OCI-LY3 (cell line): ENCODE data around the gene AGFG1.

ENCODE experiments used
- H2AFZ ChIP-seq: fragments of 200-600, 300-600 bp; shearing (Covaris generic); 2 replicates; pipeline ENCODE4 v1.6.0; 2014; ENCODE audit warnings: antibody characterized with exemption, low read depth, low read length
- H3K27ac ChIP-seq: fragments of 200-600, 300-600 bp; sonication (generic); 2 replicates; pipeline ENCODE4 v1.5.1; 2014; ENCODE audit warnings: mild to moderate bottlenecking, low read length, moderate library complexity, mixed read lengths
- H3K27me3 ChIP-seq: fragments of 200-600, 300-600 bp; sonication (generic); 2 replicates; pipeline ENCODE4 v1.6.1; 2014; ENCODE audit warnings: low read depth, low read length, mixed read lengths
- H3K36me3 ChIP-seq: fragments of 200-600, 300-600 bp; sonication (generic); replicated peaks from 2 replicates; pipeline ENCODE3; 2014; ENCODE audit warnings: low read depth, low read length, mixed read lengths
- H3K4me1 ChIP-seq: fragments of 300-600, 200-600 bp; sonication (generic); 2 replicates; pipeline ENCODE4 v1.6.1; 2014; ENCODE audit warnings: low read length, mixed read lengths
- H3K4me2 ChIP-seq: fragments of 200-600, 300-600 bp; sonication (generic); 2 replicates; pipeline ENCODE4 v1.6.1; 2014; ENCODE audit warnings: low read length, mixed read lengths
- H3K4me3 ChIP-seq: fragments of 300-600, 200-600 bp; sonication (generic); 2 replicates; pipeline ENCODE4 v1.5.1; 2014; ENCODE audit warnings: antibody characterized with exemption, mild to moderate bottlenecking, low read length, moderate library complexity
- H3K79me2 ChIP-seq: fragments of 300-600, 200-600 bp; shearing (Covaris generic); 2 replicates; pipeline ENCODE4 v1.6.1; 2014; ENCODE audit warnings: mild to moderate bottlenecking, low read length, mixed read lengths
- H3K9ac ChIP-seq: fragments of 300-600, 200-600 bp; shearing (Covaris generic); 2 replicates; pipeline ENCODE4 v1.6.0; 2014; ENCODE audit warnings: mild to moderate bottlenecking, low read length, moderate library complexity
- H3K9me3 ChIP-seq: fragments of 200-600, 300-600 bp; shearing (Covaris generic); 2 replicates; pipeline ENCODE4 v1.6.1; 2014; ENCODE audit warnings: low read length, mixed read lengths; ENCODE audit not compliant: insufficient read depth
- H4K20me1 ChIP-seq: fragments of 200-600, 300-600 bp; sonication (generic); 2 replicates; pipeline ENCODE4 v1.6.1; 2016; ENCODE audit warnings: low read length, mixed read lengths; ENCODE audit not compliant: insufficient read depth
- EZH2phosphoT487 ChIP-seq: fragments of 200-600 bp; shearing (Covaris generic); IDR thresholded peaks from 2 replicates; pipeline ENCODE4 v1.6.1; 2018; ENCODE audit warnings: antibody characterized with exemption, mixed run types, low read depth
- TF ChIP-seq, protein P1 (sequence below): fragments of 200-600, 300-600 bp; sonication (generic); IDR thresholded peaks from 2 replicates; pipeline ENCODE4 v1.5.1; 2014; ENCODE audit warnings: antibody characterized with exemption, low read length, low read depth

The AGFG1 gene

DNA sequence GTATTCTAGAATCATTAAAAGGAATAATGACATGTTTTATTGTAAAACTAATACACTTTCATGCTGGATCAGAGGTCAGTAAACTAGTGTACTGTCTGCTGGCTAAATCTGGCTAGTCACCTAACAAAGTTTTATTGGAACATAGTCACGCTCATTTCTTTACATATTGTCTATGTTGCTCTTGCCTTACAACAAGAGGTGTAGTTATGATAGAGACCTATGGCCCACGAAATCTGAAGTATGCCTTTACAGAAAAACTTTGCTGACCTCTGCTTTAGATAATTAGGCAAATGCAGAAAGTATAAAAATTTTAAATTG is 96.9 kb downstream of the AGFG1 start:
- no peak overlapping the region for H3K4me2 ChIP-seq
- no peak overlapping the region for H2AFZ ChIP-seq
- no peaks in the 10 kb centered on the region for H3K4me1 ChIP-seq
- no peak overlapping the region for H3K27ac ChIP-seq
- H3K27me3 ChIP-seq = no peaks in the 10 kb centered on the region
- H3K79me2 ChIP-seq = no peaks in the 10 kb centered on the region
- no peak overlapping the region for H3K9ac ChIP-seq
- no peak overlapping the region for H3K4me3 ChIP-seq
- TF ChIP-seq, protein P1, sequence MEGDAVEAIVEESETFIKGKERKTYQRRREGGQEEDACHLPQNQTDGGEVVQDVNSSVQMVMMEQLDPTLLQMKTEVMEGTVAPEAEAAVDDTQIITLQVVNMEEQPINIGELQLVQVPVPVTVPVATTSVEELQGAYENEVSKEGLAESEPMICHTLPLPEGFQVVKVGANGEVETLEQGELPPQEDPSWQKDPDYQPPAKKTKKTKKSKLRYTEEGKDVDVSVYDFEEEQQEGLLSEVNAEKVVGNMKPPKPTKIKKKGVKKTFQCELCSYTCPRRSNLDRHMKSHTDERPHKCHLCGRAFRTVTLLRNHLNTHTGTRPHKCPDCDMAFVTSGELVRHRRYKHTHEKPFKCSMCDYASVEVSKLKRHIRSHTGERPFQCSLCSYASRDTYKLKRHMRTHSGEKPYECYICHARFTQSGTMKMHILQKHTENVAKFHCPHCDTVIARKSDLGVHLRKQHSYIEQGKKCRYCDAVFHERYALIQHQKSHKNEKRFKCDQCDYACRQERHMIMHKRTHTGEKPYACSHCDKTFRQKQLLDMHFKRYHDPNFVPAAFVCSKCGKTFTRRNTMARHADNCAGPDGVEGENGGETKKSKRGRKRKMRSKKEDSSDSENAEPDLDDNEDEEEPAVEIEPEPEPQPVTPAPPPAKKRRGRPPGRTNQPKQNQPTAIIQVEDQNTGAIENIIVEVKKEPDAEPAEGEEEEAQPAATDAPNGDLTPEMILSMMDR = no peak
- no peak for TF ChIP-seq EZH2phosphoT487
- H4K20me1 ChIP-seq = no peaks in the 10 kb centered on the region
- no peaks in the 10 kb centered on the region for H3K9me3 ChIP-seq
- H3K36me3 ChIP-seq = no peaks in the 10 kb centered on the region

DNA sequence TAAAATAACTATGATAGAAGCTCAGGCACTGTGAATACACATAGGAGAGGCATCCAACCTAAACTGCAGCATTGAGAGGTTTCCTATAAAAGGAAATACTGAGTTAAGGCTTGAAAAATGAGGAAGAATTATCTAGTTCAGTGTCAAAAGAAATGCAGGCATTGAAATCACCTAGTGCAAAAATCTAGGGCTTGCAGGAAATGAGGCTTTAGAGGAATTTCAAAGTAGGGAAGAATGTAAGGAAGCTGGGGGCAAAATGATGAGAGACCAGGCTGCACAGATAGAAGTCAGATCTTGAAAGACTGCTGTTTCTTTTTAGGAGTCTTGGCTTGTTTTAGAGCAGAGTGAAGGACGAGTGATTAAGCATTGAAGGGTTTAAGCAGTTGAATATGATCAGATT is 98.7 kb downstream of the AGFG1 start:
- H2AFZ ChIP-seq = no peak overlapping the region
- no peaks in the 10 kb centered on the region for H3K36me3 ChIP-seq
- TF ChIP-seq EZH2phosphoT487 = no peak
- TF ChIP-seq, protein P1 = no peak
- H3K4me2 ChIP-seq = no peak overlapping the region
- no peak overlapping the region for H3K9ac ChIP-seq
- no peaks in the 10 kb centered on the region for H3K79me2 ChIP-seq
- no peaks in the 10 kb centered on the region for H3K4me1 ChIP-seq
- no peaks in the 10 kb centered on the region for H4K20me1 ChIP-seq
- no peak overlapping the region for H3K4me3 ChIP-seq
- no peaks in the 10 kb centered on the region for H3K9me3 ChIP-seq
- no peaks in the 10 kb centered on the region for H3K27me3 ChIP-seq
- no peak overlapping the region for H3K27ac ChIP-seq

DNA sequence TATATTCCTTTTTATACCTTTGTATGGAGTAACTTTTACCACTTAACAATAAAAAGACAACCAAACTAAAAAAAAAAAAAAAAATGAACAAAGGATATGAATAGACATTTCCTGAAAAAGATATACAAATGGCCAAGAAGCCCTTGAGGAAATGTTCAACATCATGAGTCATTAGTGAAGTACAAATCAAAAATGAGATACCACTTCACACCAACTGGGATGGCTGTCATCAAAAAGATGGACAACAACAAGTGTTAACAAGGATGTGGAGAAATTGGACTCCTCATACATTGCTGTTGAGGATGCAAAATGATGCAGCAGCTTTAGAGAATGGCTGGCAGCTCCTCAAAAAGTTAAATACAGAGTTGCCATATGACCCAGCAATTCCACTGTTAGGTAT is 104.2 kb downstream of the AGFG1 start:
- Histone ChIP-seq H3K4me3 (no peak overlapping the region), H4K20me1 (no peaks in the 10 kb centered on the region), H3K4me2 (no peak overlapping the region), H3K9ac (no peak overlapping the region), H3K9me3 (no peaks in the 10 kb centered on the region), H3K27me3 (no peaks in the 10 kb centered on the region), H2AFZ (no peak overlapping the region), H3K4me1 (no peaks in the 10 kb centered on the region), H3K36me3 (no peaks in the 10 kb centered on the region), H3K79me2 (no peaks in the 10 kb centered on the region), H3K27ac (no peak overlapping the region)
- no peak for TF ChIP-seq EZH2phosphoT487
- TF ChIP-seq, protein P1 = no peak

DNA sequence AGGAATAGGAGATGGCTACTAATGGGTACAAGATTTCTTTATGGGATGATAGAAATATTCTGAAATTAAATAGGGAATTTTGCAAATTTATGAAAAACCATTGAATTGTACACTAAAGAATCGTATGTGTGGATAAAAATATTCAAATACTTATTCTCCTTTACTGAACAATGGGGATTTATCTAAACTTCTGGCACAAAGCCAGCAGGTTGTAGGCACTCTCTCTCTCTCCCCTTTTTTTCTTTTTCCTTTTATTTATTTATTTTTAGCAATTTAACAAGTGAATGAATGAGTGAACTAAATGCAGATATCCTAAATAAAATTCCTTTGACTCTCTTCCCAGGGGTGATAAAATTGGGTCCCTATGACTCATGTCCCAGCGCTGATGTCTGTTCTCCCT is 104.9 kb downstream of the AGFG1 start:
- TF ChIP-seq, protein P1 = no peak
- no peak for TF ChIP-seq EZH2phosphoT487
- Histone ChIP-seq H3K27me3 (no peaks in the 10 kb centered on the region), H3K27ac (no peak overlapping the region), H3K4me3 (no peak overlapping the region), H4K20me1 (no peaks in the 10 kb centered on the region), H3K79me2 (no peaks in the 10 kb centered on the region), H3K4me2 (no peak overlapping the region), H3K4me1 (no peaks in the 10 kb centered on the region), H3K36me3 (no peaks in the 10 kb centered on the region), H2AFZ (no peak overlapping the region), H3K9ac (no peak overlapping the region), H3K9me3 (no peaks in the 10 kb centered on the region)
